ENCODE measurements around the gene GSTM2.

GSTM2 gene

GRCh38 chr1:109625176-109625575 is 42.7 kb upstream of the GSTM2 start:
- Histone ChIP-seq H3K9ac (ENCODE audit: low read length) (no peak overlapping the region), H3K4me1 (ENCODE audit: control insufficient read depth, insufficient read depth, low read length) (peaks cover 3% of the 10 kb centered on the region), H3K4me3 (ENCODE audit: low read length) (no peak overlapping the region), H3K36me3 (ENCODE audit: control insufficient read depth, insufficient read depth, low read length) (peaks cover 29% of the 10 kb centered on the region), H3K27ac (ENCODE audit: low read depth, low read length) (no peak overlapping the region), H3K27me3 (ENCODE audit: control insufficient read depth, insufficient read depth, low read length) (no peaks in the 10 kb centered on the region)

GRCh38 chr1:109625601-109626560 is 42.0 kb upstream of the GSTM2 start:
- H3K4me1 ChIP-seq (ENCODE audit: control insufficient read depth, insufficient read depth, low read length) = peaks cover 3% of the 10 kb centered on the region
- no peak overlapping the region for H3K9ac ChIP-seq (ENCODE audit: low read length)
- H3K4me3 ChIP-seq (ENCODE audit: low read length) = no peak overlapping the region
- H3K27me3 ChIP-seq (ENCODE audit: control insufficient read depth, insufficient read depth, low read length) = no peaks in the 10 kb centered on the region
- H3K36me3 ChIP-seq (ENCODE audit: control insufficient read depth, insufficient read depth, low read length) = peaks cover 29% of the 10 kb centered on the region
- H3K27ac ChIP-seq (ENCODE audit: low read depth, low read length) = no peak overlapping the region

DNA sequence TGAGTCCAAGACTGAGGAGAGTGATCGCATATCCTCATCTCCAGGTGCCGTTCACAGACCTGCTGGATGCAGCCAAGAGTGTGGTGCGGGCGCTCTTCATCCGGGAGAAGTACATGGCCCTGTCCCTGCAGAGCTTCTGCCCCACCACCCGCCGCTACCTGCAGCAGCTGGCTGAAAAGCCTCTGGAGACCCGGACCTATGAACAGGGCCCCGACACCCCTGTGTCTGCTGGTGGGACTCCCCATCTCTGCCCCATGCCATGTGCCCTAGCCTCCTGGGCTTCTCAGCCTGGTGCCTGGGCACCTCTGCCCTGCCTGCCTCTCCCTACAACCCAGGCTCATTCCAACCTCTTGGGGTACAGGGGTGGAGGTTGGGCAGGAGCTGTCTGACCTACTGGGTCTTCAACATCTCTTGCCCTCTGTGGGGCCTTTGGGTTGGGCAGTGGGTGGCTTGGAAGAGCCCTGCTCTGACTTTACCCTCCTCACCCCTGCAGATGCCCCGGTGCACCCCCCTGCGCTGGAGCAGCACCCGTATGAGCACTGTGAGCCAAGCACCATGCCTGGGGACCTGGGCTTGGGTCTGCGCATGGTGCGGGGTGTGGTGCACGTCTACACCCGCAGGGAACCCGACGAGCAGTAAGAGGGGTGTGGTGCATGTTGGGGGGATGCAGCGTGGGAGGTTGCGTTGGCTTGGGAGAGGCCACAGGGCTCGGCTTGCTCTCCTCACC is 41.0 kb upstream of the GSTM2 start:
- no peak overlapping the region for H3K27ac ChIP-seq (ENCODE audit: low read depth, low read length)
- H3K27me3 ChIP-seq (ENCODE audit: control insufficient read depth, insufficient read depth, low read length) = no peaks in the 10 kb centered on the region
- peaks cover 32% of the 10 kb centered on the region for H3K36me3 ChIP-seq (ENCODE audit: control insufficient read depth, insufficient read depth, low read length)
- H3K4me3 ChIP-seq (ENCODE audit: low read length) = no peak overlapping the region
- H3K4me1 ChIP-seq (ENCODE audit: control insufficient read depth, insufficient read depth, low read length) = no peaks in the 10 kb centered on the region
- no peak overlapping the region for H3K9ac ChIP-seq (ENCODE audit: low read length)

GRCh38 chr1:109627692-109628399 is 40.0 kb upstream of the GSTM2 start:
- no peak overlapping the region for H3K9ac ChIP-seq (ENCODE audit: low read length)
- H3K27ac ChIP-seq (ENCODE audit: low read depth, low read length) = no peak overlapping the region
- H3K36me3 ChIP-seq (ENCODE audit: control insufficient read depth, insufficient read depth, low read length) = peaks cover 32% of the 10 kb centered on the region

DNA sequence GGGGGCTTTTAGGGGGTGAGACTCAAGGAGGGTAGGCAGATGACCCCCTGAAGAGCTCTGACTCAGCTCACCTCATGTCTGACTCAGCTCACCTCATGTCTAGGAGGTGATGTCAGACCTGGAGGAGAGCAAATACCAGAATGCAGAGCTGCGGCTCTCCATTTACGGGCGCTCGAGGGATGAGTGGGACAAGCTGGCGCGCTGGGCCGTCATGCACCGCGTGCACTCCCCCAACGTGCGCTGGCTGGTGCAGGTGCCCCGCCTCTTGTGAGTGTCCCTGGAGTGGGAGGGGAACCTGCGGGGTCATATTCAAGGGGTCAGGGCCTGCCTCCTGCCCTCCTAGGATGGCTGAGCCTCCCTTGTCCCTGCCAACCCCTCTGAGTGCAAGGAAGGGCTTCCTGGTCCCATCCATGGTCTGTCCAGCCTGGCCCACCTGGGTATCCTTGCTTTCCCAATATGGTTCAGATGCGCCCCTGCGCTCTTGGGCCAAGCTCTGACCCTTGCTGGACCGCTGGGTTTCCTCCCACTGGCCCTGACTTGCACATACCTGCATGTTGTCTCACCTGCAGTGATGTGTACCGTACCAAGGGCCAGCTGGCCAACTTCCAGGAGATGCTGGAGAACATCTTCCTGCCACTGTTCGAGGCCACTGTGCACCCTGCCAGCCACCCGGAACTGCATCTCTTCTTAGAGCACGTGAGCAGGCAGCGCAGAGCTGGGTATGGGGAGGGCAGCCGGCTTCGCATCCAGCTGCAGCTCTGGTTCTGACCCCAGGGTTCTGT is 39.1 kb upstream of the GSTM2 start:
- H3K27ac ChIP-seq (ENCODE audit: low read depth, low read length) = no peak overlapping the region
- no peak overlapping the region for H3K4me3 ChIP-seq (ENCODE audit: low read length)
- no peak overlapping the region for H3K9ac ChIP-seq (ENCODE audit: low read length)
- H3K36me3 ChIP-seq (ENCODE audit: control insufficient read depth, insufficient read depth, low read length) = peaks cover 32% of the 10 kb centered on the region
- H3K4me1 ChIP-seq (ENCODE audit: control insufficient read depth, insufficient read depth, low read length) = no peaks in the 10 kb centered on the region
- no peaks in the 10 kb centered on the region for H3K27me3 ChIP-seq (ENCODE audit: control insufficient read depth, insufficient read depth, low read length)

More at GRCh38 chr1:109627692-109628399, 40.0 kb upstream of the GSTM2 start:
- Histone ChIP-seq H3K4me1 (ENCODE audit: control insufficient read depth, insufficient read depth, low read length) (no peaks in the 10 kb centered on the region), H3K27me3 (ENCODE audit: control insufficient read depth, insufficient read depth, low read length) (no peaks in the 10 kb centered on the region), H3K4me3 (ENCODE audit: low read length) (no peak overlapping the region)

DNA sequence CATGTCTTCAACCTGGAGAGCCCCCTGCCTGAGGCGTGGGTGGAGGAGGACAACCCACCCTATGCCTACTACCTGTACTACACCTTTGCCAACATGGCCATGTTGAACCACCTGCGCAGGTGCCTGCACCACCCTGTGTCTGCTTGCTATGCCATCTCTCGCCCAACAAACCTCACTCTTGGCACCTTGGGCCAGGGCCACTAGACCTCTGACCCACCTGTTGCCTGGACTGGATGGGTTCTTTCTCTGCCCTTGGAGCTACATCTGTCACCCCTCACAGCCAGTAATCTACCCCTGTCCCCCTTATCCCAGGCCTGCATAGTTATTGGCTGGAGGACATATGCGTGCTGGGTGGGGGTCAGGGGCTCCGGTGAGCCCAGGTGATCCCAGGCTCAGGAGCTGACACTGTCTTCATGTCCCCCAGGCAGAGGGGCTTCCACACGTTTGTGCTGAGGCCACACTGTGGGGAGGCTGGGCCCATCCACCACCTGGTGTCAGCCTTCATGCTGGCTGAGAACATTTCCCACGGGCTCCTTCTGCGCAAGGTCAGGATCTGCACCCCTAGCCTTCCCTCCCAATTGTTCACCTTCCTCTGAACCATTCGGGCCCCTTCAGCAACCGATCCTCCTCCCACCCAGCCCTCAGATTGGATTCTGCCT is 38.4 kb upstream of the GSTM2 start:
- Histone ChIP-seq H3K36me3 (ENCODE audit: control insufficient read depth, insufficient read depth, low read length) (peaks cover 32% of the 10 kb centered on the region), H3K9ac (ENCODE audit: low read length) (no peak overlapping the region)

GRCh38 chr1:109630081-109630897 is 37.6 kb upstream of the GSTM2 start:
- H3K27me3 ChIP-seq (ENCODE audit: control insufficient read depth, insufficient read depth, low read length) = no peaks in the 10 kb centered on the region
- H3K9ac ChIP-seq (ENCODE audit: low read length) = no peak overlapping the region
- H3K4me1 ChIP-seq (ENCODE audit: control insufficient read depth, insufficient read depth, low read length) = no peaks in the 10 kb centered on the region
- no peak overlapping the region for H3K27ac ChIP-seq (ENCODE audit: low read depth, low read length)
- no peak overlapping the region for H3K4me3 ChIP-seq (ENCODE audit: low read length)
- H3K36me3 ChIP-seq (ENCODE audit: control insufficient read depth, insufficient read depth, low read length) = peaks cover 32% of the 10 kb centered on the region

More for the DNA sequence above, 38.4 kb upstream of the GSTM2 start:
- no peaks in the 10 kb centered on the region for H3K4me1 ChIP-seq (ENCODE audit: control insufficient read depth, insufficient read depth, low read length)
- no peak overlapping the region for H3K4me3 ChIP-seq (ENCODE audit: low read length)
- no peaks in the 10 kb centered on the region for H3K27me3 ChIP-seq (ENCODE audit: control insufficient read depth, insufficient read depth, low read length)
- no peak overlapping the region for H3K27ac ChIP-seq (ENCODE audit: low read depth, low read length)

DNA sequence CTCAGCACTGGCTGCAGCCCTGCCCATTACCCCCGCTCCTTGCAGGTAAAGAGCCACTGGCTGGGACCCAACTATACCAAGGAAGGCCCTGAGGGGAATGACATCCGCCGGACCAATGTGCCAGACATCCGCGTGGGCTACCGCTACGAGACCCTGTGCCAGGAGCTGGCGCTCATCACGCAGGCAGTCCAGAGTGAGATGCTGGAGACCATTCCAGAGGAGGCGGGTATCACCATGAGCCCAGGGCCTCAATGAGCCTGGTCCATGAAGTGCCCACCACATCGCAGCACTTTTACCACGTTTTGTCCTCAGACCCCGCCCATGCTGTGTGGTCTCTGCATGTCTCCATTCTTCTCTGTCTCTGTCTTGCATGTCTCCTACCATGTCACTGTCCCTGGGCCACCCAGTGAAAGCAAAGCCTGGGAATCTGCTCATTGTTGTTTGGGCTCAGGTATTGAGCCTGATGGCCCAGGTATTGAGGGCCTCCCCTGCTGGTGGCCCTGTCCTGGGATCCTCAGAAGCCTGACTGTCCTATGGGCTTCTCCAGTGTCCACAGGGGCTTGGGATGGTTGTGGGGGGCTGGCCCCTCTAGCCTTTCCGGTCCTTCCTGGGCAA is 36.9 kb upstream of the GSTM2 start:
- H3K4me1 ChIP-seq (ENCODE audit: control insufficient read depth, insufficient read depth, low read length) = peaks cover under 1% of the 10 kb centered on the region
- H3K27me3 ChIP-seq (ENCODE audit: control insufficient read depth, insufficient read depth, low read length) = no peaks in the 10 kb centered on the region
- no peak overlapping the region for H3K4me3 ChIP-seq (ENCODE audit: low read length)
- H3K27ac ChIP-seq (ENCODE audit: low read depth, low read length) = no peak overlapping the region
- no peak overlapping the region for H3K9ac ChIP-seq (ENCODE audit: low read length)
- H3K36me3 ChIP-seq (ENCODE audit: control insufficient read depth, insufficient read depth, low read length) = peaks cover 31% of the 10 kb centered on the region

GRCh38 chr1:109631513-109632505 is 36.0 kb upstream of the GSTM2 start:
- Histone ChIP-seq H3K4me3 (ENCODE audit: low read length) (no peak overlapping the region), H3K9ac (ENCODE audit: low read length) (no peak overlapping the region), H3K27ac (ENCODE audit: low read depth, low read length) (no peak overlapping the region), H3K36me3 (ENCODE audit: control insufficient read depth, insufficient read depth, low read length) (peaks cover 30% of the 10 kb centered on the region), H3K4me1 (ENCODE audit: control insufficient read depth, insufficient read depth, low read length) (peaks cover 4% of the 10 kb centered on the region), H3K27me3 (ENCODE audit: control insufficient read depth, insufficient read depth, low read length) (no peaks in the 10 kb centered on the region)

All from rectal smooth muscle tissue (tissue), 1 donor.